H1 (cell line): ENCODE data around the gene GPC6. TPM values are rescaled to one million over a fixed set of nuclear protein-coding genes. Genes with fewer than 3 reads are reported as not detected.

ENCODE experiments used
- CTCF ChIA-PET: fragments of 300-600 bp; sonication (Branson Sonifier 250); formaldehyde crosslinking; loops from one replicate; lab custom pipeline; 2021; ENCODE audit not compliant: partially characterized antibody; lab: Charles Lee
- POLR2A ChIA-PET: fragments of 300-600 bp; sonication (Branson Sonifier 250); formaldehyde crosslinking; loops from one replicate; lab custom pipeline; 2021; ENCODE audit warnings: inconsistent platforms; ENCODE audit not compliant: partially characterized antibody; lab: Charles Lee
- DNase-seq, 2 experiments: peaks; one replicate each; pipeline versions ENCODE4 v3.0.0 to v3.0.0-alpha.2; 2010 to 2022; ENCODE audit warnings: low spot score in 2 of 2, low read depth in 1 of 2, mixed read lengths in 1 of 2
- FAIRE-seq: peaks from 2 replicates; lab custom pipeline; 2011; peaks lifted over from hg19 to GRCh38; lab: Jason Lieb, UNC
- H2AFZ ChIP-seq: 2 replicates; pipeline ENCODE4 v1.8.1; 2012; ENCODE audit warnings: low read length, inconsistent platforms
- H2AK5ac ChIP-seq: 2 replicates; pipeline ENCODE4 v1.6.1; 2013; ENCODE audit warnings: low read depth, low read length
- H2BK120ac ChIP-seq: replicated peaks from 2 replicates; pipeline ENCODE3; 2013; ENCODE audit warnings: low read depth, low read length, inconsistent platforms
- H2BK12ac ChIP-seq: 2 replicates; pipeline ENCODE4 v1.6.1; 2013; ENCODE audit warnings: low read depth, low read length
- H2BK15ac ChIP-seq: 2 replicates; pipeline ENCODE4 v1.6.1; 2013; ENCODE audit warnings: low read length
- H2BK20ac ChIP-seq: 2 replicates; pipeline ENCODE4 v1.6.1; 2013; ENCODE audit warnings: low read length
- H2BK5ac ChIP-seq: 2 replicates; pipeline ENCODE4 v1.6.1; 2013; ENCODE audit warnings: low read depth, low read length
- H3K14ac ChIP-seq: 2 replicates; pipeline ENCODE4 v1.6.1; 2013; ENCODE audit warnings: inconsistent platforms; ENCODE audit not compliant: insufficient read length
- H3K18ac ChIP-seq: 2 replicates; pipeline ENCODE4 v1.6.1; 2013; ENCODE audit warnings: low read length; ENCODE audit errors: extremely low read depth
- H3K23ac ChIP-seq: 2 replicates; pipeline ENCODE4 v1.6.1; 2013; ENCODE audit warnings: inconsistent platforms; ENCODE audit not compliant: insufficient read length
- H3K23me2 ChIP-seq: 2 replicates; pipeline ENCODE4 v1.6.1; 2013; ENCODE audit warnings: low read depth, low read length
- H3K27ac ChIP-seq: 2 replicates; pipeline ENCODE4 v1.6.1; 2011; ENCODE audit warnings: low read depth, low read length, inconsistent platforms
- H3K27me3 ChIP-seq, 4 experiments: replicated peaks in 1 of 4; 1 replicate in 1 of 4; 2 replicates in 3 of 4; pipeline versions ENCODE4 v1.6.1 to v1.8.1; 2011 to 2013; ENCODE audit warnings: low read length in 3 of 4, mild to moderate bottlenecking in 3 of 4, inconsistent platforms in 2 of 4, mixed read lengths in 2 of 4, moderate library complexity in 1 of 4; ENCODE audit not compliant: control insufficient read depth in 3 of 4, insufficient read depth in 3 of 4; ENCODE audit errors: extremely low read depth in 1 of 4
- H3K36me3 ChIP-seq, 4 experiments: 2 replicates each; pipeline versions ENCODE4 v1.6.1 to v1.8.1; 2011 to 2013; ENCODE audit warnings: mild to moderate bottlenecking in 4 of 4, low read length in 3 of 4, moderate library complexity in 2 of 4, control low read depth in 1 of 4, inconsistent platforms in 1 of 4; ENCODE audit not compliant: insufficient read depth in 4 of 4, control insufficient read depth in 2 of 4
- H3K4ac ChIP-seq: replicated peaks from 2 replicates; pipeline ENCODE3; 2013; ENCODE audit warnings: low read length, low read depth, mixed read lengths, inconsistent platforms; ENCODE audit not compliant: insufficient read length
- H3K4me1 ChIP-seq, 4 experiments: replicated peaks in 1 of 4; 1 replicate in 1 of 4; 2 replicates in 3 of 4; pipeline versions ENCODE4 v1.6.1 to v1.8.1; 2011 to 2013; ENCODE audit warnings: low read length in 3 of 4, inconsistent platforms in 2 of 4, mixed read lengths in 1 of 4; ENCODE audit not compliant: insufficient read depth in 4 of 4, control insufficient read depth in 3 of 4
- H3K4me2 ChIP-seq, 2 experiments: 2 replicates each; pipeline versions ENCODE4 v1.6.1 to v1.8.1; 2011 to 2013; ENCODE audit warnings: low read depth in 2 of 2, low read length in 2 of 2, control low read depth in 1 of 2, inconsistent platforms in 1 of 2, mild to moderate bottlenecking in 1 of 2; ENCODE audit not compliant: insufficient read depth in 1 of 2
- H3K4me3 ChIP-seq, 4 experiments: fragments of 200-600, 300-600 bp in 1 of 4; sonication (generic), shearing (Covaris generic), sonication (Bioruptor Twin) in 1 of 4; 2 replicates each; pipeline versions ENCODE4 v1.5.1 to v1.8.1; 2011 to 2016; ENCODE audit warnings: low read length in 4 of 4, low read depth in 3 of 4, control low read depth in 2 of 4, inconsistent platforms in 2 of 4, mild to moderate bottlenecking in 2 of 4, mixed read lengths in 1 of 4, moderate library complexity in 1 of 4; ENCODE audit not compliant: insufficient read depth in 2 of 4; ENCODE audit errors: extremely low read depth in 1 of 4
- H3K56ac ChIP-seq: replicated peaks from 2 replicates; pipeline ENCODE3; 2013; ENCODE audit warnings: low read depth, mild to moderate bottlenecking, mixed read lengths, low read length, inconsistent platforms; ENCODE audit not compliant: insufficient read length
- H3K79me1 ChIP-seq: 2 replicates; pipeline ENCODE4 v1.6.1; 2013; ENCODE audit warnings: low read depth, low read length, control low read depth
- H3K79me2 ChIP-seq, 2 experiments: 2 replicates each; pipeline versions ENCODE4 v1.6.1 to v1.8.1; 2012 to 2013; ENCODE audit warnings: low read length in 2 of 2, mild to moderate bottlenecking in 2 of 2, inconsistent platforms in 1 of 2; ENCODE audit not compliant: insufficient read depth in 2 of 2, control insufficient read depth in 1 of 2
- H3K9ac ChIP-seq, 4 experiments: replicated peaks in 1 of 4; 1 replicate in 1 of 4; 2 replicates in 3 of 4; pipeline versions ENCODE4 v1.6.1 to v1.8.1; 2011 to 2013; ENCODE audit warnings: low read depth in 3 of 4, low read length in 3 of 4, control low read depth in 2 of 4, mild to moderate bottlenecking in 2 of 4, moderate library complexity in 2 of 4, inconsistent platforms in 1 of 4; ENCODE audit errors: extremely low read depth in 1 of 4
- H3K9me3 ChIP-seq, 2 experiments: 2 replicates each; pipeline versions ENCODE4 v1.6.1 to v1.8.1; 2012 to 2013; ENCODE audit warnings: mild to moderate bottlenecking in 2 of 2, moderate library complexity in 2 of 2, control low read depth in 1 of 2, inconsistent platforms in 1 of 2, low read depth in 1 of 2, low read length in 1 of 2, mixed read lengths in 1 of 2; ENCODE audit not compliant: insufficient read depth in 2 of 2
- H4K20me1 ChIP-seq, 2 experiments: replicated peaks in 1 of 2; 2 replicates each; pipeline versions ENCODE3 to v1.8.1; 2011 to 2013; ENCODE audit warnings: inconsistent platforms in 2 of 2, low read length in 2 of 2, mild to moderate bottlenecking in 1 of 2; ENCODE audit not compliant: insufficient read depth in 2 of 2, control insufficient read depth in 1 of 2
- H4K5ac ChIP-seq: 2 replicates; pipeline ENCODE4 v1.6.1; 2013; ENCODE audit warnings: low read length, low read depth, mixed read lengths, inconsistent platforms; ENCODE audit not compliant: insufficient read length
- H4K8ac ChIP-seq: 2 replicates; pipeline ENCODE4 v1.8.0; 2013; ENCODE audit warnings: mild to moderate bottlenecking, moderate library complexity, low read length, inconsistent platforms; ENCODE audit not compliant: insufficient read depth; ENCODE audit errors: extremely low read depth
- H4K91ac ChIP-seq: replicated peaks from 2 replicates; pipeline ENCODE3; 2013; ENCODE audit warnings: low read length, mixed read lengths, inconsistent platforms; ENCODE audit not compliant: insufficient read length
- JUN ChIP-seq: IDR thresholded peaks from 2 replicates; pipeline ENCODE4 v1.6.1; 2011; ENCODE audit warnings: low read depth, mild to moderate bottlenecking, improper control_type of control experiment, low read length
- TBP ChIP-seq: IDR thresholded peaks from 2 replicates; pipeline ENCODE4 v1.6.1; 2011; ENCODE audit warnings: low read depth, low read length, improper control_type of control experiment
- WGBS, 2 experiments: shearing (Covaris generic) in 1 of 2; methylation state at CpG; one replicate each; pipeline versions ENCODE4 v1.1.6 to v1.1.7; 2013 to 2015; ENCODE audit warnings: low lambda C conversion rate in 2 of 2, mixed read lengths in 2 of 2, inconsistent platforms in 1 of 2, low coverage in 1 of 2, missing lambda C conversion rate in 1 of 2; ENCODE audit not compliant: insufficient replicate concordance in 2 of 2, insufficient coverage in 1 of 2, insufficient read length in 1 of 2; ENCODE audit errors: extremely low coverage in 1 of 2, missing lambda C conversion rate in 1 of 2; 5-methylcytosine and 5-hydroxymethylcytosine counted together
- polyA plus RNA-seq, 7 experiments: library from polyadenylated mRNA; depleted of rRNA in 3 of 7; stranded (reverse) in 5 of 7; unstranded in 2 of 7; fragments of >200 nt in 5 of 7; fragments of 200-250 nt in 2 of 7; gene quantifications; 1 replicate in 5 of 7; 2 replicates in 1 of 7; 4 replicates in 1 of 7; pipeline versions ENCODE4 v1.2.1 to v1.2.3, GENCODE V29; 2011 to 2013; ENCODE audit warnings: missing spikeins in 2 of 7, mixed read lengths in 2 of 7
- total RNA-seq: library from RNA; stranded (reverse); fragmentation: NEBNext Ultra II Directional; extraction: Animal tissue kit (Norgen Biotek cat#: 25700); gene quantifications from 2 replicates; pipeline ENCODE4 v1.2.1, GENCODE V29; 2021

Gene GPC6
- total and polyA plus RNA-seq, 2 of the 8 experiments (the other 6 are each of a cell fraction or from before 2014, with no cell fraction given), result 5.4 to 12.0 TPM

DNA sequence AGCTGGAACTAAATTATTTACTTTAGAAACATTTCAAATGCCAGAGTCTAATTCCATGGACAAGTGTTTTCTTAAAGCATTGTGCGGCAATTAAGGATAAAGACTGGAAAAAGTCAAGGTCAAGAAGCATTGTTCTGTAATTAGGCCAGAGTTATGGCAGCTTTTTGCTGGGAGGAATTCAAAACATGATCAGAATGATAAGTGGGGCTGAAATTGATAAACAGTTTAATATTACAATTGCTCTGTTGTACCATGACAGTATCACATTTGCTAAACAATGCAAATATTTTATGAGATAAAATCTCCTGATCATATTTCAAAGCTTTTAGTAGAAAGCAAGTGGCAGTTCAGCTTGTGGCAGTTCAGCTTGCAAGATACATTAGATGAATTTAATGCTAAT lies 513.7 kb downstream of the GPC6 start:
- Histone ChIP-seq H3K4ac (no peak overlapping the region), H3K4me3 (no peak overlapping the region), H3K27me3 (no peaks in the 10 kb centered on the region), H3K14ac (no peak overlapping the region), H3K79me1 (no peaks in the 10 kb centered on the region), H3K4me2 (no peak overlapping the region), H4K91ac (no peak overlapping the region), H2BK20ac (no peak overlapping the region), H3K56ac (no peak overlapping the region), H3K4me1 (no peaks in the 10 kb centered on the region; a peak in 1 of 7 replicates), H4K8ac (no peak overlapping the region), H3K9ac (no peak overlapping the region), H2BK120ac (no peak overlapping the region), H2AFZ (no peak overlapping the region), H2BK5ac (no peak overlapping the region), H3K27ac (no peak overlapping the region), H3K18ac (no peak overlapping the region), H3K23me2 (peaks cover 2% of the 10 kb centered on the region; the same call in 1 of the 2 replicates), H2BK12ac (no peak overlapping the region), H4K20me1 (no peaks in the 10 kb centered on the region), H3K9me3 (no peaks in the 10 kb centered on the region), H2AK5ac (no peak overlapping the region), H3K79me2 (no peaks in the 10 kb centered on the region), H3K23ac (no peak overlapping the region), H2BK15ac (no peak overlapping the region), H4K5ac (no peak overlapping the region), H3K36me3 (no peaks in the 10 kb centered on the region)
- DNase-seq (no peak), FAIRE-seq (no peak)
- WGBS, 2 experiments, result 95% methylated on average over 1 of the region's 1 CpG; no CpG with 5 or more reads in 1 of the 2 experiments
- TF ChIP-seq JUN, result no peak
- TF ChIP-seq TBP, result no peak
- ChIA-PET POLR2A (no interaction called here), CTCF (no interaction called here)
